Stimulated activated effector memory CD8-positive, alpha-beta T cell treated with anti-CD3 and anti-CD28 coated beads, Interleukin-12 subunit alpha, Interleukin-12 subunit beta, amount 100 ng/mL, for 72 hours (primary cell): ENCODE results near the gene TFCP2L1.
"Not testable (repeated sequence)": the region's sequence is repeated elsewhere in the genome, so short reads cannot be mapped to it uniquely, and the experiment has no call there.

Experiments
- ATAC-seq: fragments of 150-1000 bp; cut with Tn5 transposase; 2 replicates; pipeline ENCODE4 v1.10.0; 2021
- DNase-seq, 2 donors: peaks; one replicate each; pipeline ENCODE4 v3.0.0; 2021 to 2022; ENCODE audit warnings: low spot score in 2 of 2
- H3K27ac Mint-ChIP-seq: one replicate; pipeline ENCODE4 v1.8.0; 2022; ENCODE audit warnings: mild to moderate bottlenecking, mixed read lengths
- H3K36me3 Mint-ChIP-seq: one replicate; pipeline ENCODE4 v1.8.0; 2022; ENCODE audit warnings: mild to moderate bottlenecking, mixed read lengths
- H3K4me1 Mint-ChIP-seq: one replicate; pipeline ENCODE4 v1.8.0; 2022; ENCODE audit warnings: mixed read lengths
- H3K4me3 Mint-ChIP-seq: one replicate; pipeline ENCODE4 v1.8.0; 2022; ENCODE audit warnings: mild to moderate bottlenecking, mixed read lengths
- H3K9me3 Mint-ChIP-seq: one replicate; pipeline ENCODE4 v1.8.0; 2022; ENCODE audit warnings: mixed read lengths

The TFCP2L1 gene

GRCh38 chr2:121232626-121233265 is 52.3 kb downstream of the TFCP2L1 start:
- no peak for ATAC-seq
- DNase-seq = no peak
- Mint-ChIP-seq H3K4me3 (no peak overlapping the region), H3K4me1 (peaks cover 5% of the 10 kb centered on the region), H3K9me3 (no peaks in the 10 kb centered on the region), H3K36me3 (peaks cover 4% of the 10 kb centered on the region), H3K27ac (no peak overlapping the region)

- Mint-ChIP-seq H3K4me1 (peaks cover under 1% of the 10 kb centered on the region), H3K9me3 (no peaks in the 10 kb centered on the region), H3K4me3 (no peak overlapping the region), H3K27ac (no peak overlapping the region), H3K36me3 (peaks cover 4% of the 10 kb centered on the region)
- peak; percentile 12 for ATAC-seq
- DNase-seq = no peak
Measured at GRCh38 chr2:121231385-121232000, 53.5 kb downstream of the TFCP2L1 start.

DNA sequence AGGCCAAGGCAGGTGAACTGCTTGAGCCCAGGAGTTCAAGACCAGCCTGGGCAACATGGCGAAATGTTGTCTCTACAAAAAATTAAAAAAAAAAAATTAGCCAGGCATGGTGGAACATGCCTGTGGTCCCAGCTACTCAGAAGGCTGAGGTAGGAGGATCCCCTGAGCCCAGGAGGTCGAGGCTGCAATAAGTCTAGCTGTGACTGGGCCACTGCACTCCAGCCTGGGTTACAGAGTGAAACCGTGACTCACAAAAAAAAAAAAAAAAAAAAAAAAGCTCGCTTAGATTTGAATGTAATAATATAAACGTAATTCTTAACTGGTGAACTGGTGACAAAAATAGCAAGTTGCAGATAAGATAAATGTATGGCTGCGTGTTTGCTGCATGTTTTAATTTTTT is 56.5 kb downstream of the TFCP2L1 start:
- no peak overlapping the region for H3K27ac Mint-ChIP-seq
- no peaks in the 10 kb centered on the region for H3K4me1 Mint-ChIP-seq
- H3K36me3 Mint-ChIP-seq = peaks cover 4% of the 10 kb centered on the region
- ATAC-seq (no peak), DNase-seq (no peak)
- no peaks in the 10 kb centered on the region for H3K9me3 Mint-ChIP-seq
- no peak overlapping the region for H3K4me3 Mint-ChIP-seq

- not testable (repeated sequence) for H3K4me1 Mint-ChIP-seq, DNase-seq, H3K27ac Mint-ChIP-seq, H3K4me3 Mint-ChIP-seq, H3K36me3 Mint-ChIP-seq, H3K9me3 Mint-ChIP-seq, ATAC-seq
Measured at GRCh38 chr2:121227381-121228144, 57.4 kb downstream of the TFCP2L1 start.

- DNase-seq, ATAC-seq, H3K4me1 Mint-ChIP-seq, H3K9me3 Mint-ChIP-seq, H3K4me3 Mint-ChIP-seq, H3K27ac Mint-ChIP-seq, H3K36me3 Mint-ChIP-seq: not testable (repeated sequence)
Measured at GRCh38 chr2:121225681-121226080, 59.3 kb downstream of the TFCP2L1 start.

DNA sequence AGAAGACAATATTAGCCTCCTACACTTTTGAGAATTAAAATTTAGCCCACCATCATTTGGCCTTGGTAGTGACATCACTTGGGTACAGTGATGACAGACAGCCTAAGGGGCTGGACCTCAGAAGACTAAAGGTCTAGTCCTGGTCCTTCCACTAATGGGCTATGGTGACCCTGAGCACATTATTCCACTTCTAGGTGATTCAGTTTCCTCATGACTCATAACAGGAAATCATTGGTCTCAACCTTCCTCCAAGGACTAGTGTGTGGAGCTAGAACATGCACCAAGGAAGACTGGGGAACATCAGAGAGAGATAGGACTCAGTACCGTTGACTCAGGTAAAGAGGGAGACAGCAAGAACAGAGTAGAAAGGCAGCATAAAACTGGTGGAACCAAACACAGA is 64.0 kb downstream of the TFCP2L1 start:
- Mint-ChIP-seq H3K4me3 (no peak overlapping the region), H3K4me1 (no peaks in the 10 kb centered on the region), H3K27ac (no peak overlapping the region), H3K36me3 (no peaks in the 10 kb centered on the region), H3K9me3 (no peaks in the 10 kb centered on the region)
- no peak for DNase-seq
- no peak for ATAC-seq

GRCh38 chr2:121219866-121220265 is 65.1 kb downstream of the TFCP2L1 start:
- Mint-ChIP-seq H3K9me3 (no peaks in the 10 kb centered on the region), H3K27ac (no peak overlapping the region), H3K36me3 (no peaks in the 10 kb centered on the region), H3K4me3 (no peak overlapping the region), H3K4me1 (no peaks in the 10 kb centered on the region)
- ATAC-seq (no peak), DNase-seq (no peak)

GRCh38 chr2:121218386-121218938 is 66.5 kb downstream of the TFCP2L1 start:
- Mint-ChIP-seq H3K4me3 (no peak overlapping the region), H3K36me3 (no peaks in the 10 kb centered on the region), H3K27ac (no peak overlapping the region), H3K4me1 (no peaks in the 10 kb centered on the region), H3K9me3 (no peaks in the 10 kb centered on the region)
- ATAC-seq = no peak
- DNase-seq = no peak

GRCh38 chr2:121217627-121218026 is 67.4 kb downstream of the TFCP2L1 start:
- DNase-seq (no peak), ATAC-seq (no peak)
- Mint-ChIP-seq H3K9me3 (no peaks in the 10 kb centered on the region), H3K27ac (no peak overlapping the region), H3K36me3 (no peaks in the 10 kb centered on the region), H3K4me1 (no peaks in the 10 kb centered on the region), H3K4me3 (no peak overlapping the region)

DNA sequence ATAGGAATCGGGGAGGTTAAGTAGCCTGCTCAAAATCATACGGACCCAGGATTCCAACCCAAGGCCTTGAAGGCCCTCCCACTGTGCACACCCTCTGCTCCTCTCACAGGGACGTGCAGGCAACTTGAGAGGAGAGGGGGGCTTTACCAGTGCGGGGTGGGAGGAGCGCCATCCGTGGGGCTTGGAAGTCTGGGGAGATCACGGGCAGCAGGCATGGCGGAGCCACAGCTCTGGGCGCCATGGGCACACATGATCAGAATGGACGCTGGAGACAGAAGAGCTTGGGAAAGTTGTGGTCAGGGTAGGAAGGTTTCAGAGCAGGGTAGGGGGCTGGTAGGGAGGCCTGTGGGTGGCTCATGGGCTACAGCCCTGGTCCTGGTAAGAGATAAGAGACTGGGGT is 70.7 kb downstream of the TFCP2L1 start:
- no peaks in the 10 kb centered on the region for H3K36me3 Mint-ChIP-seq
- H3K4me1 Mint-ChIP-seq = no peaks in the 10 kb centered on the region
- H3K27ac Mint-ChIP-seq = no peak overlapping the region
- no peak overlapping the region for H3K4me3 Mint-ChIP-seq
- ATAC-seq = no peak
- DNase-seq = no peak
- no peaks in the 10 kb centered on the region for H3K9me3 Mint-ChIP-seq

GRCh38 chr2:121213386-121213785 is 71.6 kb downstream of the TFCP2L1 start:
- Mint-ChIP-seq H3K4me1 (no peaks in the 10 kb centered on the region), H3K36me3 (no peaks in the 10 kb centered on the region), H3K27ac (no peak overlapping the region), H3K4me3 (no peak overlapping the region), H3K9me3 (no peaks in the 10 kb centered on the region)
- ATAC-seq (no peak), DNase-seq (no peak)

GRCh38 chr2:121212661-121213325 is 72.2 kb downstream of the TFCP2L1 start:
- H3K4me3 Mint-ChIP-seq = no peak overlapping the region
- H3K36me3 Mint-ChIP-seq = no peaks in the 10 kb centered on the region
- no peak overlapping the region for H3K27ac Mint-ChIP-seq

GRCh38 chr2:121211689-121212151 is 73.3 kb downstream of the TFCP2L1 start:
- no peak for DNase-seq
- H3K36me3 Mint-ChIP-seq = no peaks in the 10 kb centered on the region
- H3K4me1 Mint-ChIP-seq = no peaks in the 10 kb centered on the region
- ATAC-seq = no peak
- H3K9me3 Mint-ChIP-seq = no peaks in the 10 kb centered on the region
- no peak overlapping the region for H3K27ac Mint-ChIP-seq
- H3K4me3 Mint-ChIP-seq = no peak overlapping the region

More at GRCh38 chr2:121212661-121213325, 72.2 kb downstream of the TFCP2L1 start:
- no peak for DNase-seq
- ATAC-seq = no peak
- H3K9me3 Mint-ChIP-seq = no peaks in the 10 kb centered on the region
- no peaks in the 10 kb centered on the region for H3K4me1 Mint-ChIP-seq

- no peak overlapping the region for H3K4me3 Mint-ChIP-seq
- H3K27ac Mint-ChIP-seq = no peak overlapping the region
- no peaks in the 10 kb centered on the region for H3K9me3 Mint-ChIP-seq
- H3K4me1 Mint-ChIP-seq = no peaks in the 10 kb centered on the region
- ATAC-seq (no peak), DNase-seq (no peak)
- H3K36me3 Mint-ChIP-seq = no peaks in the 10 kb centered on the region
Measured at GRCh38 chr2:121211251-121211650, 73.8 kb downstream of the TFCP2L1 start.

DNA sequence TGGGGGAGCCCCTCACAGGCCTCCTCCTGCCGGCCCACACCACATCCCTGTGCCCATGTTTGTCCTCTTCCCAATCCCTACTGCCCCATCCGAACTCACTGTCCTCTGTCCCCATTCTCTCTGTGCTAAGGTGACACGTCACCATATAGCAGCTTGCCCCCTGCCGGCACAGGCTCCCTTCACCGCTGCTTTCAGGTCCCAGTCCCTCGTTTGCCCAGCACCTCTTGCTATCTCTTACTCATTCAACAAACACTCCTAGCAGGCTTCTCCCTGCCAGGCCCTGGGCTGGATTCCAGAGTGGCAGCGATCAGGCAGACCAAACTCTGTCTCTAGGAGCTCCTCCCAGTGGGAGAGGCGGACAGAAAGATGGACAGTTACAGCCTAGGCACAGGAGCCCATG is 74.3 kb downstream of the TFCP2L1 start:
- ATAC-seq (no peak), DNase-seq (no peak)
- Mint-ChIP-seq H3K27ac (no peak overlapping the region), H3K9me3 (no peaks in the 10 kb centered on the region), H3K36me3 (no peaks in the 10 kb centered on the region), H3K4me3 (no peak overlapping the region), H3K4me1 (no peaks in the 10 kb centered on the region)
